GM10248 (cell line): ENCODE results near the gene ASB10.

Source experiments
- CTCF ChIA-PET: fragments of 300-600 bp; sonication (Branson Sonifier 250); formaldehyde crosslinking; extraction: SDS; loops from one replicate; lab custom pipeline; 2021; ENCODE audit warnings: antibody characterized with exemption; lab: Yijun Ruan, JAX
- POLR2A ChIA-PET: fragments of 350-650 bp; sonication (Branson Sonifier 250); formaldehyde crosslinking; extraction: SDS; loops from one replicate; lab custom pipeline; 2020; ENCODE audit warnings: antibody characterized with exemption; lab: Yijun Ruan, JAX
- DNase-seq: peaks from one replicate; pipeline ENCODE4 v3.0.0; 2012; ENCODE audit errors: extremely low spot score
- TF ChIP-seq, protein P1 (sequence below): IDR thresholded peaks from 2 replicates; pipeline ENCODE4 v1.5.1; 2012; ENCODE audit warnings: mild to moderate bottlenecking, low read depth; ENCODE audit errors: extremely low read depth, missing control alignments, control extremely low read depth

Gene ASB10

DNA sequence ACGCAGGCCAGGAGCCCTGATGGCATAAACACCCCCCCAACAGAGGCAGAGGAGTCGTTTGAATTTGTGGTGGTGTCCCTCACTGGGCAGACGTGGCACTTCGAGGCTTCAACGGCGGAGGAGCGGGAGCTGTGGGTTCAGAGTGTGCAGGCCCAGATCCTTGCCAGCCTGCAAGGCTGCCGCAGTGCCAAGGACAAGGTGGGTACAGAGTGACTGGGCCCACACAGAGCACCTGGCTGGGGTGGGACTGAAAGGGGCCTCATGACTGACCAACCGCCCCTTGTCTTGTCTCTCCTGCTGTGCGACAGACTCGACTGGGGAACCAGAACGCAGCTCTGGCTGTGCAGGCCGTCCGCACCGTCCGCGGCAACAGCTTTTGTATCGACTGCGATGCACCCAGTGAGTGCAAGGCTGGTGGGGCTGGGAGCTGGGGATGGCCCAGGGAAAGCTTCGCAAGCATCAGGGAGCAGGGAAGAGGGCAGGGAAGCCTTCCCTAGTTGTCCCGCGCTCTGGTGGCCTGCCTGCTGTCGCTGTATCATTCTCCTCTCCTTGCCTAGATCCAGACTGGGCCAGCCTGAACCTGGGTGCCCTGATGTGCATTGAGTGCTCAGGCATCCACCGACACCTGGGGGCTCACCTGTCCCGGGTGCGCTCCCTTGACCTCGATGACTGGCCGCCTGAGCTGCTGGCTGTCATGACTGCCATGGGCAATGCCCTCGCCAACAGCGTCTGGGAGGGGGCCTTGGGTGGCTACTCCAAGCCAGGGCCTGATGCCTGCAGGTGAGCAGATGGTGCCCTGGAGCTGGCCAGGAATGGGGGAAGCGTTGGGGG lies 45.0 kb downstream of the ASB10 start:
- POLR2A ChIA-PET: no interaction called here

GRCh38 chr7:151141311-151141854 lies 45.7 kb downstream of the ASB10 start:
- ChIA-PET CTCF (interaction anchor here (1.3 to 2.5 kb wide), 3 partner anchors 17 to 106 kb away, joined by 3 to 6 read pairs (median 5); no protein-coding TSS in a partner anchor), POLR2A (no interaction called here)
- DNase-seq: no peak
- TF ChIP-seq, protein P1, sequence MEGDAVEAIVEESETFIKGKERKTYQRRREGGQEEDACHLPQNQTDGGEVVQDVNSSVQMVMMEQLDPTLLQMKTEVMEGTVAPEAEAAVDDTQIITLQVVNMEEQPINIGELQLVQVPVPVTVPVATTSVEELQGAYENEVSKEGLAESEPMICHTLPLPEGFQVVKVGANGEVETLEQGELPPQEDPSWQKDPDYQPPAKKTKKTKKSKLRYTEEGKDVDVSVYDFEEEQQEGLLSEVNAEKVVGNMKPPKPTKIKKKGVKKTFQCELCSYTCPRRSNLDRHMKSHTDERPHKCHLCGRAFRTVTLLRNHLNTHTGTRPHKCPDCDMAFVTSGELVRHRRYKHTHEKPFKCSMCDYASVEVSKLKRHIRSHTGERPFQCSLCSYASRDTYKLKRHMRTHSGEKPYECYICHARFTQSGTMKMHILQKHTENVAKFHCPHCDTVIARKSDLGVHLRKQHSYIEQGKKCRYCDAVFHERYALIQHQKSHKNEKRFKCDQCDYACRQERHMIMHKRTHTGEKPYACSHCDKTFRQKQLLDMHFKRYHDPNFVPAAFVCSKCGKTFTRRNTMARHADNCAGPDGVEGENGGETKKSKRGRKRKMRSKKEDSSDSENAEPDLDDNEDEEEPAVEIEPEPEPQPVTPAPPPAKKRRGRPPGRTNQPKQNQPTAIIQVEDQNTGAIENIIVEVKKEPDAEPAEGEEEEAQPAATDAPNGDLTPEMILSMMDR: no peak

More for the DNA sequence above, 45.0 kb downstream of the ASB10 start:
- no peak for DNase-seq
- TF ChIP-seq, protein P1: no peak
- CTCF ChIA-PET: interaction anchor here (1.3 to 2.5 kb wide), 5 partner anchors 18 to 105 kb away, joined by 3 to 6 read pairs (median 3); no protein-coding TSS in a partner anchor

GRCh38 chr7:151140826-151141225 lies 46.2 kb downstream of the ASB10 start:
- POLR2A ChIA-PET: no interaction called here
- DNase-seq: no peak
- CTCF ChIA-PET: interaction anchor here (1.3 to 3.9 kb wide), 4 partner anchors 17 to 106 kb away, joined by 3 to 19 read pairs (median 6); no protein-coding TSS in a partner anchor
- TF ChIP-seq, protein P1: no peak

DNA sequence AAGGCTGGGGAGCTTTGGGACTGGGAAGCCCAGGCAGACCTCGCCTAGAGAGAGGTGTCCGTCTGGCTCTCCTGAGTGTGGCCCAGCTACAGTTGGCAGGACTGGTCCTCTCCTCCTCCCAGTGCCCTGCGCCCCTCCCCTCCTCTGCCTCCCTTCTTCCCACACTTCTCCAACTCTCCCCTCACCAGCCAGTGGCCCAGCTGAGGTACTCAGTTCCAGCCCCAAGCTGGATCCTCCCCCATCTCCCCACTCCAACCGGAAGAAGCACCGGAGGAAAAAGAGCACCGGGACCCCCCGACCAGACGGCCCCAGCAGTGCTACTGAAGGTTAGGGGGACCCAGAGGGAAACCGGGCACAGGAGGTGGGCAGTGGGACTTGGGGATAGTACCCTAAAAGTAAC lies 47.3 kb downstream of the ASB10 start:
- CTCF ChIA-PET: interaction anchor here (0.7 to 3.9 kb wide), 6 partner anchors 16 to 1255 kb away, joined by 3 to 19 read pairs (median 4); partner anchors contain the start of gene ABCF2
- DNase-seq: no peak
- TF ChIP-seq, protein P1: no peak
- POLR2A ChIA-PET: no interaction called here

GRCh38 chr7:151139071-151139790 lies 47.8 kb downstream of the ASB10 start:
- POLR2A ChIA-PET: no interaction called here
- no peak for DNase-seq
- TF ChIP-seq, protein P1: no peak
- CTCF ChIA-PET: interaction anchor here (0.7 to 3.9 kb wide), 6 partner anchors 9 to 1254 kb away, joined by 3 to 19 read pairs (median 3); partner anchors contain the start of gene ABCF2

- no peak for DNase-seq
- POLR2A ChIA-PET: no interaction called here
- TF ChIP-seq, protein P1: no peak
- CTCF ChIA-PET: interaction anchor here (1.0 to 3.9 kb wide), 3 partner anchors 8 to 32 kb away, joined by 3 to 19 read pairs (median 6); no protein-coding TSS in a partner anchor
Observed at GRCh38 chr7:151138153-151138851, 48.7 kb downstream of the ASB10 start.
